Epidermal melanocyte (primary cell): ENCODE data around the gene THUMPD1.
"Not testable (repeated sequence)": the region's sequence is repeated elsewhere in the genome, so short reads cannot be mapped to it uniquely, and the experiment has no call there.

Experiments
- DNase-seq: peaks from one replicate; pipeline ENCODE4 v3.0.0; 2011; ENCODE audit warnings: low spot score; ENCODE audit not compliant: insufficient read length

THUMPD1 gene

DNA sequence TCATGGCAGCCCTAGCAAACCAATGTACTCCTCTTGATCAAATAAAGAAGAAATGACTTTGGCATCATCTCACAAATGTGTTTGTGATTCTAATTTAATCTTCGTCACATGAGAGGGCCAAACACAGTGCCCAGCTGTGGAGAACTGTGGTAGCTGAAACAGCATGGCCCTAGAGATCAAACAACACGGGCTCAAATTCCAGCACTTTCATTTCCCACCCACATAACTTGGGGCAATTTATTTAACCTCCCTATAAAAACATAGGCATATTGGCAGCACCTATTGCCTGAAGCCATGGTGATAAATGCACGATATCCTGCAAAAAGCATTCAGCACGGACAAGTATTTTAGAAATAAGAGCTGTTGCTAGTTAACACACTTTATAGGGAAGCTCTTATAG is 46.6 kb downstream of the THUMPD1 start:
- DNase-seq, result no peak

DNA sequence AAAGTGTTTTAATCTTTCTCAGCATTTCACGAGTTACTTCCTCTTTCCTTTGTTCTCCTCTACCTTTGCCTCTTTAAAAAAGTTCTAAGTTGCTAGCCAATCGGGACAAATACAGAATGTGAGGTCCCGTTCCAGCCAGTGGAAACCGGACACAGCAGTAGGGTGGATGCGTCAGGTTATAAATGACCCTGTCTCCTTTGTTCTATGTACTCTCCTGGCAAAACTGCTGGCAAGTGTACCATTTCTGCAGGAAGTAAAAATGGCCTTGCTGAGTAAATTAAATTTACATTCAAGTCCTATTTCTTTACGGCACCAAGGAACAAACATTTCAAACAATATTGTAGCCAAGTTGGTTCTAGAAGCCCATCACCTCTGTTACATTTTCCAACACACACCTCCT is 47.5 kb downstream of the THUMPD1 start:
- not testable (repeated sequence) for DNase-seq

DNA sequence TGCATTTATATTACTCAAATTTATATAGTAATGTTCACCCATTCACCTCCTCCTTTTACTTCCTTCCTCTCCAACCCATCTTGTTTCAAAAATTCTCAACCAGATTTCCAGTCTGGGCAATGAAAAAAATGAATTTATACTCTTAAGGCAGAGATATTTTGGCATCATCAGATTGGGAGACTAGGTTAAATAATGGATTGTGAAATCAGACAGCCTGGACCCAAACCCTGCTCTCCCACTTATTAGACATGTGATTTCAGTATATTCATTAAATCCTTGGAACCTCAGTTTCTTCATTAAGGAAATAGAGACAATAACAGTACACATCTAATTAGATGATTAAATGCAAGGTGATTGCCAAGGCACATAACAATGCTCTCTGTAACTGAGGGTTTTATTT is 52.0 kb downstream of the THUMPD1 start:
- DNase-seq, result no peak

DNA sequence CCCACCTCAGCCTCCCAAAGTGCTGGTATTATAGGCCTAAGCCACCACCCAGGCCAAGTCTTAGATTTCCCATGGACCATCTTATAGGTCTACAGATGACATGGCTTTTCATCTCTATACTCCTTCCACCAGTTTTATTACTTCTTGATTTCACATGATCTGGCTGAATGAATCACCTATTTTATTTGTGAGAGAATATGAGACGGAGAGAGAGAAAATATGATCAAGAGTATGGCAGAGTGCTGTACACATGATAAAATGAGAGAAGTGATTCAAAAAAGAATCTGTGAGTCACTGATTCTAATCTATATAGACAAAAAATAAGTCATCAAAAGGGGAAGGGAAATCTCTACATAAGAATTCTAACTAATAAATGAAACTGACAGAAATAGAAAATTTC is 57.8 kb downstream of the THUMPD1 start:
- no peak for DNase-seq
